Testis (tissue), 2 donors: ENCODE results near the gene CADPS.

ENCODE experiments used
- CTCF ChIP-seq, 3 experiments: fragments of 450-650 bp in 2 of 3; fragments of 200-600 bp in 1 of 3; sonication (generic) in 1 of 3; IDR thresholded peaks; one replicate each; pipeline ENCODE4 v1.5.1; 2016 to 2019; ENCODE audit warnings: antibody characterized with exemption in 3 of 3, mild to moderate bottlenecking in 2 of 3, moderate library complexity in 1 of 3
- POLR2A ChIP-seq: fragments of 450-650 bp; IDR thresholded peaks from one replicate; pipeline ENCODE4 v1.6.1; 2017; ENCODE audit warnings: antibody characterized with exemption, mild to moderate bottlenecking, moderate library complexity

- peak; percentile 17 to 45 (median 32) for TF ChIP-seq CTCF (IDR thresholded peaks at IDR 0.05)
- TF ChIP-seq POLR2A = no peak
These were observed 315.3 kb downstream of the CADPS start for GRCh38 chr3:62559831-62560445.
